Transverse colon (tissue), 4 donors: ENCODE data around the gene RALGAPA2. TPM values are rescaled to one million over a fixed set of nuclear protein-coding genes. Genes with fewer than 3 reads are reported as not detected.

Source experiments
- DNase-seq: peaks from one replicate; pipeline ENCODE4 v3.0.0-alpha.2; 2019
- H3K27ac ChIP-seq, 4 donors: fragments of 200-600 bp; sonication (generic); 2 replicates each; pipeline ENCODE4 v1.5.1; 2016 to 2018; ENCODE audit warnings: inconsistent platforms in 4 of 4
- H3K27me3 ChIP-seq: fragments of 200-600 bp; sonication (generic); 2 replicates; pipeline ENCODE4 v1.5.1; 2017; ENCODE audit warnings: inconsistent platforms
- H3K36me3 ChIP-seq, 4 donors: fragments of 200-600 bp; sonication (generic); 2 replicates each; pipeline ENCODE4 v1.5.1; 2017 to 2019; ENCODE audit warnings: inconsistent platforms in 4 of 4
- H3K4me1 ChIP-seq, 4 donors: fragments of 200-600 bp; sonication (generic); 2 replicates each; pipeline ENCODE4 v1.5.1; 2017 to 2020; ENCODE audit warnings: inconsistent platforms in 4 of 4
- H3K4me3 ChIP-seq, 4 donors: fragments of 200-600 bp; sonication (generic); 1 replicate in 1 of 4; 2 replicates in 3 of 4; pipeline versions ENCODE4 v1.5.1 to v1.6.1; 2017 to 2019; ENCODE audit warnings: inconsistent platforms in 4 of 4
- H3K9me3 ChIP-seq, 2 donors: fragments of 200-600 bp; sonication (generic); 2 replicates each; pipeline ENCODE4 v1.5.1; 2017 to 2019; ENCODE audit warnings: inconsistent platforms in 2 of 2
- CTCF ChIP-seq, 5 experiments: fragments of 200-600 bp in 3 of 5; fragments of 450-650 bp in 2 of 5; sonication (generic) in 3 of 5; IDR thresholded peaks; 1 replicate in 2 of 5; 2 replicates in 3 of 5; pipeline ENCODE4 v1.5.1; 2016 to 2017; ENCODE audit warnings: antibody characterized with exemption in 5 of 5, inconsistent platforms in 3 of 5, mild to moderate bottlenecking in 2 of 5, moderate library complexity in 1 of 5
- EP300 ChIP-seq: sonication (generic); formaldehyde crosslinking; IDR thresholded peaks from one replicate; pipeline ENCODE4 v1.6.1; 2017; ENCODE audit warnings: antibody characterized with exemption, low read depth
- POLR2A ChIP-seq: fragments of 450-650 bp; IDR thresholded peaks from one replicate; pipeline ENCODE4 v1.6.1; 2016; ENCODE audit warnings: antibody characterized with exemption, mild to moderate bottlenecking, moderate library complexity
- POLR2AphosphoS5 ChIP-seq, 3 donors: sonication (generic); formaldehyde crosslinking; IDR thresholded peaks; one replicate each; pipeline ENCODE4 v1.6.1; 2016; ENCODE audit warnings: antibody characterized with exemption in 3 of 3
- WGBS, 2 donors: methylation state at CpG; one replicate each; pipeline ENCODE4 v1.1.5; 2018; ENCODE audit warnings: low coverage in 1 of 2; 5-methylcytosine and 5-hydroxymethylcytosine counted together
- in situ Hi-C, 4 donors: fragments of 200-750 bp; cut with MboI; loops; one replicate each; pipeline versions ENCODE4 v1.15.0 to v1.15.1; 2017; ENCODE audit warnings: low sequenced_read_pairs in 3 of 4, low pct_ligation_motif_present in 1 of 4, low pct_unique_long_range_greater_than_20kb in 1 of 4
- intact Hi-C: fragments of 100-400 bp; cut with DNase I; formaldehyde crosslinking; loops from one replicate; pipeline ENCODE4 v1.15.1; 2023; ENCODE audit warnings: low total_unique reads
- total RNA-seq, 4 donors: library from RNA; depleted of rRNA; stranded (reverse); fragments of >200 nt; gene quantifications; one replicate each; pipeline ENCODE4 v1.1.0, GENCODE V29; 2016

The RALGAPA2 gene
- total RNA-seq, 4 donors from 2014 or later = 29.5 to 84.0 (median 66.5) TPM

GRCh38 chr20:20555838-20556237 is 156.6 kb downstream of the RALGAPA2 start:
- no peak for DNase-seq
- H3K27me3 ChIP-seq = no peaks in the 10 kb centered on the region
- intact Hi-C loops = no loop called here
- no peak overlapping the region for H3K27ac ChIP-seq
- H3K4me3 ChIP-seq = no peak overlapping the region
- TF ChIP-seq CTCF (IDR thresholded peaks at IDR 0.05) (no peak), POLR2AphosphoS5 (IDR thresholded peaks at IDR 0.05) (no peak), POLR2A (no peak), EP300 (no peak)
- H3K9me3 ChIP-seq = no peaks in the 10 kb centered on the region
- H3K4me1 ChIP-seq = peaks cover 0 to 9% (median 6%) of the 10 kb centered on the region in 4 donors
- in situ Hi-C loops = loop anchor here in 3 of 4 donors (25.0 kb wide), 2 partner anchors 194 to 469 kb away; partner anchors contain the start of gene INSM1 (in 3 of the 3)
- peaks cover 0 to 8% (median 0%) of the 10 kb centered on the region in 4 donors for H3K36me3 ChIP-seq
- WGBS, 2 donors = 90% methylated on average over 1 of the region's 1 CpG; no CpG with 5 or more reads in 1 of the 2 donors

GRCh38 chr20:20554951-20555350 is 157.5 kb downstream of the RALGAPA2 start:
- TF ChIP-seq CTCF (IDR thresholded peaks at IDR 0.05) = no peak
- TF ChIP-seq EP300 = no peak
- TF ChIP-seq POLR2A = no peak
- TF ChIP-seq POLR2AphosphoS5 (IDR thresholded peaks at IDR 0.05) = no peak
- no peaks in the 10 kb centered on the region for H3K27me3 ChIP-seq
- no peak for DNase-seq
- H3K4me1 ChIP-seq = peaks cover 0 to 14% (median 10%) of the 10 kb centered on the region in 4 donors
- in situ Hi-C loops (loop anchor here in 3 of 4 donors (25.0 kb wide), 2 partner anchors 193 to 468 kb away; partner anchors contain the start of gene INSM1 (in 3 of the 3)), intact Hi-C loops (no loop called here)
- no peak overlapping the region for H3K4me3 ChIP-seq
- WGBS, 2 donors = 79 to 96% methylated on average over 2 of the region's 2 CpGs
- no peaks in the 10 kb centered on the region for H3K9me3 ChIP-seq
- no peak overlapping the region for H3K27ac ChIP-seq
- H3K36me3 ChIP-seq = peaks cover 0 to 8% (median 0%) of the 10 kb centered on the region in 4 donors

DNA sequence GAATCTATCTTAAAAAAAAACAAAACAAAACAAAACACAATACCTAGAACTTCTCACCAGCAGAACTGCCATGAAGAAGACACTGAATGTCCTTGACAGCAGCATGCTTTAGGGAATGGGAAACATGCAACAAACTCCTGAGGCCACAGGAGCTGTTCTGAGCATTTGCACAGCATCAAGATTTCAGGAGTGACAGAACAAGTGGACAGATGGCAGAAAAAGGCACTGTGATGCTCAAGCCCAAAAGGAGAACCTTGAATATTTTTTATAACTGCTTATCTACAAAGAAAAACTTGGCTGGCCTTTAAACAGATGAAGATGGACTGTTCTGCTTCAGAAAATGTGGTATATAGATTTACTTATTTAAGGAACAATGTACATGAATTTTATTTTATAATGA is 158.9 kb downstream of the RALGAPA2 start:
- no peak overlapping the region for H3K27ac ChIP-seq
- H3K4me1 ChIP-seq = peaks cover 0 to 28% (median 22%) of the 10 kb centered on the region in 4 donors
- H3K36me3 ChIP-seq = peaks cover 0 to 8% (median 0%) of the 10 kb centered on the region in 4 donors
- no peak overlapping the region for H3K4me3 ChIP-seq
- in situ Hi-C loops = loop anchor here in 3 of 4 donors (25.0 kb wide), 2 partner anchors 191 to 466 kb away; partner anchors contain the start of gene INSM1 (in 3 of the 3)
- no peaks in the 10 kb centered on the region for H3K9me3 ChIP-seq
- intact Hi-C loops = no loop called here
- DNase-seq = no peak
- TF ChIP-seq CTCF (IDR thresholded peaks at IDR 0.05) = no peak
- TF ChIP-seq EP300 = no peak
- no peak for TF ChIP-seq POLR2AphosphoS5 (IDR thresholded peaks at IDR 0.05)
- no peak for TF ChIP-seq POLR2A
- no peaks in the 10 kb centered on the region for H3K27me3 ChIP-seq

DNA sequence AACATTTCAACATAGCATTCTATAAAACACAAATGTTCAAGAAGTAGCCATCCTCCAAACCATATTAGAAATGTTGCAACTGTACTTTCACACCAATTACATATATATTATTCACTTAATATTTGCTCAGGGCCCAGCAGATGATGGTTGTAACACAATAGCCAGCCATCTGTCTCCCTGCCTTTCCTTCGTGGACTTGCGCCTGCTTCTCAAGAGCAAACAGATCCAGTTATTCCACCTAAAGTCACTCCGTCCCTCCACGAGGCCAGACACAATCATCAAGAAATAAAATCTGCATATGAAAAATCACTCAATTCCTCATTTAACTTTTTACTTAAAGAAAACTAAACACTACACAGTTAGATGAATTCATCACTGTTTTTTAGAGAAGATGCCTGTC is 160.4 kb downstream of the RALGAPA2 start:
- Histone ChIP-seq H3K27ac (no peak overlapping the region), H3K4me3 (no peak overlapping the region), H3K36me3 (peaks cover 0 to 8% (median 0%) of the 10 kb centered on the region in 4 donors), H3K27me3 (no peaks in the 10 kb centered on the region), H3K4me1 (peaks cover 0 to 34% (median 26%) of the 10 kb centered on the region in 4 donors), H3K9me3 (no peaks in the 10 kb centered on the region)
- in situ Hi-C loops (loop anchor here in 3 of 4 donors (25.0 kb wide), 2 partner anchors 190 to 465 kb away; partner anchors contain the start of gene INSM1 (in 3 of the 3)), intact Hi-C loops (no loop called here)
- no peak for DNase-seq
- WGBS, 2 donors = 67% methylated on average over 4 of the region's 4 CpGs
- TF ChIP-seq POLR2A (no peak), POLR2AphosphoS5 (IDR thresholded peaks at IDR 0.05) (no peak), EP300 (no peak), CTCF (IDR thresholded peaks at IDR 0.05) (no peak)
